ENCODE data around the gene NUDT16L1. TPM values are rescaled to one million over a fixed set of nuclear protein-coding genes. Genes with fewer than 3 reads are reported as not detected.

NUDT16L1 gene
- total and polyA plus RNA-seq, 9 of the 15 experiments (the other 6 are each of a cell fraction or from before 2014, with no cell fraction given) = 1.4 to 37.6 (median 13.7) TPM

GRCh38 chr16:4689864-4690704 is 3.3 kb upstream of the NUDT16L1 start:
- ChIA-PET CTCF (ENCODE audit: low intra/inter-chr PET ratio) (no interaction called here), POLR2A (interaction anchor here (1.0 kb wide), 1 partner anchor 9 kb away, joined by 4 read pairs; no protein-coding TSS in a partner anchor)
- Histone ChIP-seq H2AFZ (ENCODE audit: low read depth, low read length) (no peak overlapping the region), H3K9me1 (ENCODE audit: control insufficient read depth, insufficient read depth, low read length) (peaks cover 3% of the 10 kb centered on the region), H4K20me1 (replicated peaks; ENCODE audit: control insufficient read depth, insufficient read depth, low read length) (no peaks in the 10 kb centered on the region; the same call in 1 of the 2 replicates), H3K4me3 (no peak overlapping the region), H3K4me1 (replicated peaks in 1 of 2; ENCODE audit: control insufficient read depth in 2 of 2, insufficient read depth in 2 of 2, low read length in 2 of 2) (peaks cover 0 to 56% of the 10 kb centered on the region in 2 experiments; a peak in 3 of 5 replicates), H3K27ac (ENCODE audit: extremely low read depth, low read depth, low read length) (no peak overlapping the region), H3K36me3 (ENCODE audit: control insufficient read depth, insufficient read depth, low read length) (peaks cover 24% of the 10 kb centered on the region; the same call in 1 of the 3 replicates), H3K79me2 (ENCODE audit: control insufficient read depth, insufficient read depth, low read length) (peaks cover 12% of the 10 kb centered on the region), H3K4me2 (ENCODE audit: insufficient read depth, low read length) (no peak overlapping the region), H3K27me3 (ENCODE audit: control insufficient read depth in 2 of 2, insufficient read depth in 2 of 2, low read length in 2 of 2) (no peaks in the 10 kb centered on the region), H3K9me3 (replicated peaks; ENCODE audit: control insufficient read depth, insufficient read depth, low read depth, low read length) (no peaks in the 10 kb centered on the region), H3K9ac (ENCODE audit: insufficient read depth in 1 of 2, low read depth in 2 of 2, low read length in 2 of 2) (peak overlapping the region in 1 of 2 experiments; percentile 35; a peak in 1 of 4 replicates)
- intact Hi-C loops (cut with micrococcal nuclease) = no loop called here
- WGBS (ENCODE audit: insufficient coverage, low coverage, missing lambda C conversion rate) = 87% methylated on average over 20 of the region's 31 CpGs
- in situ Hi-C loops (cut with MboI) = no loop called here
- ATAC-seq (no peak), DNase-seq (ENCODE audit: extremely low read depth in 1 of 4, low spot score in 3 of 4) (no peak), FAIRE-seq (no peak)
- BruUV-seq (replicated peaks) = no TSS peak
- TF ChIP-seq POLR2G (IDR thresholded peaks at IDR 0.05; ENCODE audit: low read depth, low read length) (peak; percentile 39; the same call in 1 of the 2 replicates), HOXB6 (CRISPR knock-in tag; IDR thresholded peaks at IDR 0.05; ENCODE audit: borderline replicate concordance) (no peak)
- TF ChIP-seq, protein P1, sequence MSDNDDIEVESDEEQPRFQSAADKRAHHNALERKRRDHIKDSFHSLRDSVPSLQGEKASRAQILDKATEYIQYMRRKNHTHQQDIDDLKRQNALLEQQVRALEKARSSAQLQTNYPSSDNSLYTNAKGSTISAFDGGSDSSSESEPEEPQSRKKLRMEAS (CRISPR knock-in tag; IDR thresholded peaks at IDR 0.05) = 0 out of 2 replicates have a peak, but pooled peaks have one; percentile 21
